SK-N-SH (cell line): ENCODE results near the gene SLC35G6. TPM values are rescaled to one million over a fixed set of nuclear protein-coding genes. Genes with fewer than 3 reads are reported as not detected.

Experiments
- CTCF ChIA-PET: fragments of 300-600, 350-600 bp; formaldehyde crosslinking; extraction: SDS; loops from one replicate; lab custom pipeline; 2021; lab: Yijun Ruan, JAX
- POLR2A ChIA-PET: fragments of 350-600 bp; sonication (Branson Sonifier 250); formaldehyde crosslinking; extraction: SDS; loops from one replicate; lab custom pipeline; 2020; ENCODE audit warnings: antibody characterized with exemption, inconsistent platforms; lab: Yijun Ruan, JAX
- DNase-seq: peaks from one replicate; pipeline ENCODE4 v3.0.0; 2012
- H2AFZ ChIP-seq: fragments of 200-600 bp; sonication (generic); 2 replicates; pipeline ENCODE4 v1.8.1; 2016; ENCODE audit warnings: antibody characterized with exemption, mild to moderate bottlenecking, low read depth
- H3F3A ChIP-seq: fragments of 200-600 bp; sonication (generic); replicated peaks from 2 replicates; pipeline ENCODE3; 2016; ENCODE audit warnings: antibody characterized with exemption, mild to moderate bottlenecking; ENCODE audit not compliant: insufficient read depth
- H3K27ac ChIP-seq, 2 experiments: fragments of 200-500 bp in 1 of 2; fragments of 200-600 bp in 1 of 2; sonication (Bioruptor generic) in 1 of 2; sonication (generic), shearing (Covaris generic) in 1 of 2; 2 replicates each; pipeline versions ENCODE4 v1.5.1 to v1.6.1; 2014 to 2016; ENCODE audit warnings: low read depth in 2 of 2, inconsistent platforms in 1 of 2, low read length in 1 of 2, mild to moderate bottlenecking in 1 of 2, mixed read lengths in 1 of 2
- H3K27me3 ChIP-seq: fragments of 200-600 bp; sonication (generic), shearing (Covaris generic); 2 replicates; pipeline ENCODE4 v1.6.1; 2016; ENCODE audit warnings: mixed run types; ENCODE audit not compliant: insufficient read depth
- H3K36me3 ChIP-seq, 2 experiments: fragments of 200-500 bp in 1 of 2; fragments of 200-600 bp in 1 of 2; sonication (Bioruptor generic) in 1 of 2; sonication (generic) in 1 of 2; replicated peaks in 1 of 2; 2 replicates each; pipeline versions ENCODE3 to v1.5.1; 2014 to 2016; ENCODE audit warnings: low read length in 1 of 2, mild to moderate bottlenecking in 1 of 2; ENCODE audit not compliant: insufficient read depth in 2 of 2, control insufficient read depth in 1 of 2
- H3K4me1 ChIP-seq, 2 experiments: fragments of 200-500 bp in 1 of 2; fragments of 200-600 bp in 1 of 2; sonication (Bioruptor generic) in 1 of 2; sonication (generic), shearing (Covaris generic) in 1 of 2; 2 replicates each; pipeline versions ENCODE4 v1.5.1 to v1.6.1; 2014 to 2016; ENCODE audit warnings: low read depth in 1 of 2, low read length in 1 of 2, mixed run types in 1 of 2; ENCODE audit not compliant: insufficient read depth in 2 of 2, control insufficient read depth in 1 of 2
- H3K4me2 ChIP-seq: fragments of 200-600 bp; sonication (generic), shearing (Covaris generic); 2 replicates; pipeline ENCODE4 v1.6.1; 2017; ENCODE audit warnings: mixed run types
- H3K4me3 ChIP-seq, 2 experiments: fragments of 200-500 bp in 1 of 2; fragments of 200-600 bp in 1 of 2; sonication (Bioruptor generic) in 1 of 2; sonication (generic), shearing (Covaris generic) in 1 of 2; 2 replicates each; pipeline versions ENCODE4 v1.5.1 to v1.8.1; 2014 to 2016; ENCODE audit warnings: low read depth in 2 of 2, inconsistent platforms in 1 of 2, low read length in 1 of 2, mild to moderate bottlenecking in 1 of 2, mixed read lengths in 1 of 2, moderate library complexity in 1 of 2
- H3K79me2 ChIP-seq: fragments of 200-600 bp; sonication (generic); 2 replicates; pipeline ENCODE4 v1.8.1; 2017; ENCODE audit warnings: mild to moderate bottlenecking; ENCODE audit not compliant: insufficient read depth
- H3K9ac ChIP-seq: fragments of 200-600 bp; sonication (generic); 2 replicates; pipeline ENCODE4 v1.6.1; 2017; ENCODE audit warnings: mixed run types
- H3K9me2 ChIP-seq: fragments of 200-600 bp; sonication (generic); 2 replicates; pipeline ENCODE4 v1.6.1; 2017; ENCODE audit warnings: mixed run types
- H3K9me3 ChIP-seq: fragments of 200-600 bp; sonication (generic); 2 replicates; pipeline ENCODE4 v1.6.1; 2017; ENCODE audit warnings: mixed run types, mild to moderate bottlenecking, moderate library complexity
- H4K20me1 ChIP-seq: fragments of 200-600 bp; sonication (generic); 2 replicates; pipeline ENCODE4 v1.6.1; 2017; ENCODE audit warnings: mild to moderate bottlenecking, mixed run types; ENCODE audit not compliant: insufficient read depth
- CHD2 ChIP-seq: fragments of 150-350 bp; IDR thresholded peaks from 2 replicates; pipeline ENCODE4 v1.6.1; 2018; ENCODE audit warnings: low read length; ENCODE audit not compliant: partially characterized antibody
- CTCF ChIP-seq: fragments of 200-600 bp; sonication (generic); IDR thresholded peaks from 2 replicates; pipeline ENCODE4 v1.6.1; 2017; ENCODE audit warnings: antibody characterized with exemption, mild to moderate bottlenecking, moderate library complexity
- EZH2phosphoT487 ChIP-seq: fragments of 200-600 bp; sonication (generic); IDR thresholded peaks from 2 replicates; pipeline ENCODE4 v1.6.1; 2017; ENCODE audit warnings: low read depth, mixed run types, mild to moderate bottlenecking, antibody characterized with exemption, moderate library complexity, borderline replicate concordance
- FOSL2 ChIP-seq: IDR thresholded peaks from 2 replicates; pipeline ENCODE4 v1.4.0; 2012; ENCODE audit warnings: low read depth, mild to moderate bottlenecking, moderate library complexity, borderline replicate concordance
- FOXJ3 ChIP-seq: sonication (generic); formaldehyde crosslinking; IDR thresholded peaks from 2 replicates; pipeline ENCODE4 v1.5.1; 2020; ENCODE audit warnings: mild to moderate bottlenecking, missing genetic modification reagents
- FOXM1 ChIP-seq: IDR thresholded peaks from 2 replicates; pipeline ENCODE4 v1.4.0; 2012; ENCODE audit warnings: low read depth, mild to moderate bottlenecking
- GABPA ChIP-seq: IDR thresholded peaks from 2 replicates; pipeline ENCODE4 v1.4.0; 2012; ENCODE audit warnings: low read depth, mild to moderate bottlenecking
- GATA2 ChIP-seq: sonication (generic); formaldehyde crosslinking; IDR thresholded peaks from 2 replicates; pipeline ENCODE4 v1.5.0; 2020; ENCODE audit warnings: mild to moderate bottlenecking, missing genetic modification reagents
- IRF3 ChIP-seq: fragments of 150-350 bp; IDR thresholded peaks from 2 replicates; pipeline ENCODE4 v1.6.1; 2016; ENCODE audit warnings: mild to moderate bottlenecking, low read depth, low read length
- MEF2A ChIP-seq: IDR thresholded peaks from 2 replicates; pipeline ENCODE4 v1.4.0; 2012; ENCODE audit warnings: low read depth, borderline replicate concordance
- NFIC ChIP-seq: IDR thresholded peaks from 2 replicates; pipeline ENCODE4 v1.4.0; 2012; ENCODE audit warnings: borderline replicate concordance
- RFX5 ChIP-seq: IDR thresholded peaks from 2 replicates; pipeline ENCODE4 v1.6.1; 2012; ENCODE audit warnings: mild to moderate bottlenecking, improper control_type of control experiment, low read length
- SIN3A ChIP-seq: IDR thresholded peaks from 2 replicates; pipeline ENCODE4 v1.6.1; 2012; ENCODE audit warnings: low read depth, mild to moderate bottlenecking, low read length, moderate library complexity, borderline replicate concordance
- TCF12 ChIP-seq: IDR thresholded peaks from 2 replicates; pipeline ENCODE4 v1.4.0; 2012
- TEAD4 ChIP-seq: IDR thresholded peaks from 2 replicates; pipeline ENCODE4 v1.4.0; 2012; ENCODE audit warnings: mild to moderate bottlenecking, borderline replicate concordance; ENCODE audit not compliant: insufficient read depth
- WGBS: methylation state at CpG from one replicate; pipeline ENCODE4 v1.1.6; 2017; ENCODE audit warnings: low lambda C conversion rate; 5-methylcytosine and 5-hydroxymethylcytosine counted together
- polyA plus RNA-seq, 3 experiments: library from polyadenylated mRNA; depleted of rRNA; stranded (reverse); fragments of >200 nt; gene quantifications; 2 replicates each; pipeline ENCODE4 v1.2.3, GENCODE V29; 2012
- TF ChIP-seq, protein P1 (sequence below): IDR thresholded peaks from 2 replicates; pipeline ENCODE4 v1.4.0; 2012; ENCODE audit warnings: low read depth, borderline replicate concordance

Gene SLC35G6
- polyA plus RNA-seq, 1 of the 3 experiments (the other 2 are of a cell fraction), result not detected

- TF ChIP-seq IRF3, result no peak
- TF ChIP-seq, all 33 proteins: peak for 1
Observed at GRCh38 chr17:7523033-7523432, 41.8 kb downstream of the SLC35G6 start (continued).

- H2AFZ ChIP-seq, result no peak overlapping the region
- no peak overlapping the region for H3K27ac ChIP-seq
- H3K9ac ChIP-seq, result no peak overlapping the region
- H3K9me3 ChIP-seq, result peaks cover 9% of the 10 kb centered on the region
- no peak overlapping the region for H3K4me2 ChIP-seq
- H4K20me1 ChIP-seq, result no peaks in the 10 kb centered on the region
- H3F3A ChIP-seq, result peaks cover 3% of the 10 kb centered on the region
- no peak overlapping the region for H3K4me3 ChIP-seq
- no peak for TF ChIP-seq GABPA
- TF ChIP-seq CHD2, result no peak
- no peak for TF ChIP-seq IRF3
- TF ChIP-seq FOXM1, result no peak
- H3K79me2 ChIP-seq, result no peaks in the 10 kb centered on the region
- no peaks in the 10 kb centered on the region for H3K4me1 ChIP-seq
- POLR2A ChIA-PET, result no interaction called here
- CTCF ChIA-PET, result no interaction called here
- H3K9me2 ChIP-seq, result no peaks in the 10 kb centered on the region
- DNase-seq, result no peak
- H3K36me3 ChIP-seq, result no peaks in the 10 kb centered on the region
- H3K27me3 ChIP-seq, result no peaks in the 10 kb centered on the region; the same call in 1 of the 2 replicates
Observed at GRCh38 chr17:7528842-7529241, 47.6 kb downstream of the SLC35G6 start.

- TF ChIP-seq SIN3A (no peak), EZH2phosphoT487 (no peak), CTCF (no peak), RFX5 (no peak), GATA2 (no peak), TCF12 (no peak), NFIC (no peak), FOSL2 (no peak), TEAD4 (no peak), IRF3 (no peak), MEF2A (no peak), FOXJ3 (no peak), FOXM1 (no peak)
- TF ChIP-seq, protein P1, sequence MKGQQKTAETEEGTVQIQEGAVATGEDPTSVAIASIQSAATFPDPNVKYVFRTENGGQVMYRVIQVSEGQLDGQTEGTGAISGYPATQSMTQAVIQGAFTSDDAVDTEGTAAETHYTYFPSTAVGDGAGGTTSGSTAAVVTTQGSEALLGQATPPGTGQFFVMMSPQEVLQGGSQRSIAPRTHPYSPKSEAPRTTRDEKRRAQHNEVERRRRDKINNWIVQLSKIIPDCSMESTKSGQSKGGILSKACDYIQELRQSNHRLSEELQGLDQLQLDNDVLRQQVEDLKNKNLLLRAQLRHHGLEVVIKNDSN, result no peak
Observed at GRCh38 chr17:7530023-7530900, 49.0 kb downstream of the SLC35G6 start.

More at GRCh38 chr17:7530023-7530900, 49.0 kb downstream of the SLC35G6 start:
- no peak for DNase-seq
- peaks cover 9% of the 10 kb centered on the region for H3K9me3 ChIP-seq
- H3K4me3 ChIP-seq, result no peak overlapping the region
- no peaks in the 10 kb centered on the region for H4K20me1 ChIP-seq
- no peaks in the 10 kb centered on the region for H3K79me2 ChIP-seq
- WGBS, result 56% methylated on average over 6 of the region's 6 CpGs
- no peaks in the 10 kb centered on the region for H3K36me3 ChIP-seq
- ChIA-PET CTCF (interaction anchor here (1.2 to 3.0 kb wide), 2 partner anchors 16 to 31 kb away, joined by 4 to 13 read pairs; partner anchors contain the start of gene SENP3), POLR2A (no interaction called here)
- no peaks in the 10 kb centered on the region for H3K4me1 ChIP-seq
- H3K9me2 ChIP-seq, result no peaks in the 10 kb centered on the region
- no peaks in the 10 kb centered on the region; the same call in 1 of the 2 replicates for H3K27me3 ChIP-seq
- no peak overlapping the region for H3K4me2 ChIP-seq
- peaks cover 3% of the 10 kb centered on the region for H3F3A ChIP-seq
- no peak overlapping the region for H3K27ac ChIP-seq
- H2AFZ ChIP-seq, result no peak overlapping the region
- H3K9ac ChIP-seq, result no peak overlapping the region
